ENCODE results near the gene SLC38A10.

GRCh38 chr17:81334391-81334901 lies 39.3 kb upstream of the SLC38A10 start:
- no peak for TF ChIP-seq MAFK (IDR thresholded peaks at IDR 0.05; ENCODE audit: low read depth, low read length)
- TF ChIP-seq CTCF (conservative IDR thresholded peaks at IDR 0.05; ENCODE audit: low read depth, low read length), result no peak
- no peak for TF ChIP-seq NFE2L2 (IDR thresholded peaks at IDR 0.05; ENCODE audit: low read depth, low read length)

Measured in IMR-90 (cell line).